Measurements from ENCODE around the gene KLK12.

The KLK12 gene, protein sequence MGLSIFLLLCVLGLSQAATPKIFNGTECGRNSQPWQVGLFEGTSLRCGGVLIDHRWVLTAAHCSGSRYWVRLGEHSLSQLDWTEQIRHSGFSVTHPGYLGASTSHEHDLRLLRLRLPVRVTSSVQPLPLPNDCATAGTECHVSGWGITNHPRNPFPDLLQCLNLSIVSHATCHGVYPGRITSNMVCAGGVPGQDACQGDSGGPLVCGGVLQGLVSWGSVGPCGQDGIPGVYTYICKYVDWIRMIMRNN

DNA sequence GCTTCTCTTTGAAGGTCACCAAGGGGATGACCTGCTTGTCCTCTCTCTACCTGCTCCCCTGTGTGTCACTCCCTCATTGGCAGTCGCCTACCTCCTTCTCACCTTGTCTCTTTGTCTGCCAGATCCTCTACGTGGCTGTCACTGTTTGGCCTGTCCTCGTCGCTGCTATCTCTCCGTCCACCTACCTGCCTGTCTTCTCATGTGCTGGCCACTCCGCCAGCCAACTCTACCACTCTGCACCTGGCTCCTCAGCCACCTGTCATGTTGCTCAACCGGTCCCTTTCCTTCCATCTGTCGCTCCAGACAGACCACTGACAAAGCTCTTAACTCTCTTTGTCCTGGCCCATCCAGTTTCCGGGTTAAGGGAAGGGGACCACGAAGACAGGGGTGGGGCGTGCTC is at the start of gene KLK12:
TSS of gene KLK12 (minus strand) at position 299 of the 400 bp plus-strand sequence. CDS start 381 bp downstream, outside the sequence.
- DNase-seq = no peak

- DNase-seq = no peak
Measured at GRCh38 chr19:51084505-51084904, 49.7 kb upstream of the KLK12 start.

GRCh38 chr19:51083783-51084182 is 49.0 kb upstream of the KLK12 start:
- DNase-seq = no peak

- no peak for DNase-seq
Measured at GRCh38 chr19:51083181-51083580, 48.4 kb upstream of the KLK12 start.

- no peak for DNase-seq
Measured at GRCh38 chr19:51082611-51083010, 47.8 kb upstream of the KLK12 start, which contains the start of gene KLK14. Gene KLK14, minus strand, starts transcription at chr19:51082887. Its CDS starts 273 bp downstream, at chr19:51082614.

GRCh38 chr19:51081476-51081875 is 46.7 kb upstream of the KLK12 start:
- DNase-seq = no peak

DNA sequence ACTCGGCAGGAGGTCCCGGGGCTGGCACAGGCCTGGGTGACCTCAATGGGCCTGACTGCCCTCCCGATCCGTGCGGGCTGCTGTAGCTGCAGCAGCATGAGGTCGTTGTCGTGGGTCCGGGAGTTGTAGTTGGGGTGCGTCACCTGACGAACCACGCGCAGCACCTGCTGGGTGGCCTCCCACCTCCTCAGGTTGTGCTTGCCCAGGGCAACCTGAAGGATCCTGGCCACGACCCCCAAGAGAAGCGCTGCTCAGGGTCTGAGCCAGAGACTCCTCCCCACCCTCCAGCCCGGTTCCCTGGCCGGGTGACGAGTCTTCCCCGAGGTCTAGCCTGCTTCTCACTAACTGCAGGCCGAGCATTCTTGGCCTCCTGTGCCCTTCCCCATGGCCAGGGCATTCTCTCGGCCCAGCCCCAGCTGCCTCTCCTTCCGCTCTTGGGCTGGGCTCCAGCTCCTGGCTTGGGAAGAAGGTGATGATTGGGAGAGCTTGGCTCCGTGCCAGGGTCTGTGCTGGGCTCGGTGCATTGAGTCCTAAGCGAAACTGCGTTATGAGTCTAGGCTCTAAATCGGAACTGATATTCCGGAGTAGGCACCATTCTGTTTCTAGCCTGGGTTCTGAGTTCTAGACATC is 44.8 kb upstream of the KLK12 start:
- DNase-seq = no peak

GRCh38 chr19:51078731-51079130 is 43.9 kb upstream of the KLK12 start:
- DNase-seq = no peak

GRCh38 chr19:51078104-51078503 is 43.3 kb upstream of the KLK12 start:
- no peak for DNase-seq

DNA sequence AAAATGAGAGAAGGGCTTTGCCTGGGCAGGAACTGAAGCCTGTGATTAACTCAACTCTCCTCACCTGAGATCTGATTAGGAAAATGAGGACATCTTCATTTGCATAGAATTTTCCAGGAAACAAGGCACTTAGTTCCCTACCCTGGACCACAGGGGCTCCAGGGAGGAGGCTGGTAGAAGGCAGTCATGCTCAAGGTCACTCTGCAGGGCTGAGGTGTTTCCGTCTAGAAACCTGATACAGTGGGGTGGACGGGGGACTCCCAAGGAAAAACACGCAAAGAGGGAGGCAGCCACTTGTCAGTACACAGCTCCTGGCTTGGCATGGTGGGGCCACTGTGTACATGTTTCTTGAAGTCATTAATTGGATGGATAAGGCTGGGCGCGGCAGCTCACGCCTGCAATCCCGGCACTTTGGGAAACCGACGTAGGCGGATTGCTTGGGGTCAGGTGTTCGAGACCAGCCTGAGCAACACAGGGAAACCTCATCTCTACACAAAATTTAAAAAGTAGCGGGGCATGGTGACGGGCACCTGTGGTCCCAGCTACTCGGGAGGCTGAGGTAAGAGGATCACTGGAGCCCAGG is 41.9 kb upstream of the KLK12 start:
- DNase-seq = no peak

DNA sequence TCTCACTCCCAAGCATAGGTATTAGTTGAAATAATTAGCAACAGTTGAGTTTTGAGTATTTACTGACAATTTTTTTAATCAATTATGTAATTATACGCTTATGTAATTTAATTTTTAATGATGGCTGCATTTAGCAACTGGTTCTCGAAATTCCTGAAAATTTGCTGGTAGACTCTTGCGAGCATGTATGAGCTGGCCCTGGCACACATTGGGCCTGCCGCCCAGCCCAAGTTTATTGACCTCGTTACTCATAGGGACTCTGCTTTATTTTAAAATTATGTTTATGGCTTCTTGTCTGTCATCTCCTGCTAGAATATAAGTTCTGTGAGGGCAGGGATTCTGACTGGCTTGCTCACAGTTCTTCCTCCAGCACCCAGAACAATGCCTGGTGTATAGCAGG is 41.2 kb upstream of the KLK12 start:
- DNase-seq = no peak

DNA sequence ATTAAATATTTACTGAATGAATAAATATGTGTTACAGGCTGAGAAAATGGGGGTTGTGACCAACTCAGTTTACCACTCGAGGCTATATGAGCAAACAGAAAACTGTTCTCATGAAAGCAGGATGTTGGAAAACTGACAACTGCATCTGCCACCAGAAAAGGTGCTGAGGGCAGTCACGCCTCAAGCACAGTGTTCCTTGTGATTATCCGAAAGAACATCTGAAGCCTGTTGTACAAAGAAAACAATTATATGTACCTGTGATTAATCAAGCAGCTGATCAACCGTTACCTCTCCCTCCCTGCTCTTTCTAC is 36.2 kb upstream of the KLK12 start:
- no peak for DNase-seq

DNA sequence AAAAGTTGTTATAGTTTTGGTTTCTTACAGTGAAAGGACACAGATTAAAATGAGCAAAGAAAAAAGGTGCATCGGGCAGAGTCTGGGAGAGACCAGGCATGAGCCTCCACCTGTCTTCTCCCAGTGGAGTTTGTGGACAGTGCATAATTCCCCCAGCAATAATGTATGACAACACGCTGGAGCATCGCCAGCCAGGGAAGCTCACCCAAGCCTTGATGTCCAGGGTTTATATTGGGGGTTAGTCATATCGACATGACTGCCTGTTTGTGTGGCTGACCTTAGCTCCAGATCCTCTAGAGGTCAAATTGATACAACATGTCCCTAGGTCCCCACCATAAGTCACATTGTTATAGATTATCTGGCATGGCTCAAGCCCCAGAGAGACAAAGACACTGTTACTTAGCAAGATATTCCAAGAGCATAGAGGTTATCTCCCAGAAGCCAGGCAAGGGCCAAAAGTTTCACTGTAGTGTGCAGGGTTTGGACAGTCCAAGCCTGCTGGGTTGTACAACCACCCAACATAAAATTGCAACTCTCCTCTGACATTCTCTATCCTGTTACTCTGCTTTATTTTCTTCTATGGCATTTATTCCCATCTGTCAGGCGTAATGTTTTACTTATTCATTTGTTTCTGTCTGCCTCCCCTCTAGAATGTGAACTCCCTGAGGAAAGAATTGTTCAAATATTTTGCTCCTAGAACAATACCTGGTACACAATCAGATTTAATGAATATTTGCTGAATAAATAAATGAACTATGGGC is 35.7 kb upstream of the KLK12 start:
- no peak for DNase-seq

- no peak for DNase-seq
Measured at GRCh38 chr19:51066393-51067186, 31.8 kb upstream of the KLK12 start.

DNA sequence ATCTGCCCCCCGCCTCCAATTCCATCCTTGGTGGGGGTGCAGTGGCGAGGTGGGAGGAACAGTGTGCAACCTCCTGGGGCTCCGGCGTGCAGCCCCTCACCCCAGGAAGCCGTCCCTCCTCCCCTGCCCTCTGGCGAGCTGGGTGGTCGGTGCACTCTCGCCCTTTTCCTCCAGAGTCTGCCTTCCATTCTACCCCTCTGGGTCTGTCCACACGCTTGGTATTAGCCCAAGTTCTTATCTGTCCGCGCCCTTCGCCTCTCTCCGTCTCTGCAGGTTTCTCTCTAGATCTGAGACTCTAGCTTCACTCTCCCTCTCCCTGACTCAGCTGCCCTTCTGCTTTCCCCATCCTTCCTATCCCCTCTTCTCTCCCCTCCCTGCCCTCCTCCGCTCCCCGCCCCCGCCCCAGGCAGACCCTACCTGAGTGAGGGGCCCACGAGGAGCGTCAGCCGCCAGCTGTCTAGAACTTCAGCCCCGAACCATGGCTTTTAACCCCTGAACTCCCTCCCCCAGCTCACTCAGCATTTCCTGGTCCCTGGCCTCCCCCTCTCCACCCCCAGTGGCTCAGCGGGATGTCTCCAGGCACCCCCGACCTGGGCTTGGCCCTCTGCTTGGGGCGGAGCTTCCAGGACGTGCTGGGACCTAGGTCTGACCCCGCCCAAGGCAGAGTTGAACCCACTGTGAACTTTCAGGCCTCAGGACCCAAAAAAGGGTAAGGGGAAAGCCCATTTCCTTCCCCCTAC is 30.6 kb upstream of the KLK12 start:
- DNase-seq = no peak

- no peak for DNase-seq
Measured at GRCh38 chr19:51064534-51065220, 29.9 kb upstream of the KLK12 start, which contains the start of gene KLK13. Gene KLK13, minus strand, starts transcription at chr19:51065092. Its CDS starts 25 bp downstream, at chr19:51065067.

DNA sequence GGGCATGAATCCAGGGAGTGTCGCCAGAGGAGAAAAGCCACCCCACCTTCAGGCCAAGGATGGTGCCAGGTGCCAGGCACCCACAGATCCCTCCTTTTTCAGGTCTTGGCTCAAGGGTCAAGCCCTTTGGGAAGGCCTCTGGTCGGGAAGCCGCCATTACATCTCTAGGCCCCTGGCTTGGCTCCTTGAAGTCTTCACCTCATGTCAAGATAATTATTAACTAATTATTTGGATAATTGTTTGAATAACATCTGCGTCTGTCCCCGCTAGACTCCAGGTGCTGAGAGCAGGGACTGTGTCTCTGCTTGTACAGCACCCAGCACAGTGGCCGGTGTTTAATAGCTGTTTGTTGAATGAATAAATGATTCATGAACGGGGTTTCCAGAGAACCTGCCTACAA is 28.9 kb upstream of the KLK12 start:
- DNase-seq = no peak

- DNase-seq = no peak
Measured at GRCh38 chr19:51060973-51061372, 26.2 kb upstream of the KLK12 start.

- no peak for DNase-seq
Measured at GRCh38 chr19:51060336-51060735, 25.5 kb upstream of the KLK12 start.

DNA sequence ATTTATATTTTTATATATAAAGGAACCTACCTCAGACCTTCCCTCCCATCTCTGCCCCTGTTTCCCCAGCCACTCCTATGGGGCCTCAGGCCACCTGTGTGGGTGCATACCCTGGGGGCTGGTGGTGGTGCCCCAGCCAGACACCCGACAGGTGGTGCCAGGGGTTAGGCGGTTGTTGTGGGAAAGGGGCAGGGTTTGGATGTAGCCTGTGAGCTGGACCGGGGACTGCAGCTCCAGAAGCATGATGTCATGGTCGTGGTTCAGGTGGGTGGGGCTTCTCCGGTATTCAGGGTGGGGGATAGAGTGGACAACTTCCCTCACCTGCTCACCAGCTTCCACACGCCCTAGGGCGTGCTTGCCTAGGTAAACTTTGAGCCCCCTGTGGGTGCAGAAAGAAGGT is 24.9 kb upstream of the KLK12 start:
- DNase-seq = no peak

DNA sequence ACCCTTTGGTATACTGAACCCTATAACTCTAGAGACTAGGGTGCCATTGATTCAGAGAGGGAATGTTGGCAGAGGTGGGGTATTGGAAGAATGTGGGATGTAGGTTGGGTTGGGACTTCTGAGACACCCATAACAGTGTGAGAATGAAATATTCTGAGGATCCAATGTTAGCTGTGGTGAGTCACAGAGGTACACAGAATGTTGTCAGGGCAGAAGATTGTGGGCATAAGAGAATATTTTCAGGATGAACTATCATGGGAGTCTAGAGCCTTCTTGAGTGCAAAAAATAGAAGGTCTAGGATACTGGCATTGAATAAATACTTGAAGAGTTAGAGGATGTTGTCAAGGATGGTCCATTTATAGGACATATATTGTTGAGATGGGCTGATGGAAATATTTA is 21.1 kb upstream of the KLK12 start:
- no peak for DNase-seq

- no peak for DNase-seq
Measured at GRCh38 chr19:51047031-51047335, 12.2 kb upstream of the KLK12 start.
